Measurements from ENCODE around the gene GOSR2. TPM values are rescaled to one million over a fixed set of nuclear protein-coding genes. Genes with fewer than 3 reads are reported as not detected.

Gene GOSR2
- total and polyA plus RNA-seq, 2 of the 4 experiments (the other 2 are of a cell fraction): 63.4 to 75.6 TPM

DNA sequence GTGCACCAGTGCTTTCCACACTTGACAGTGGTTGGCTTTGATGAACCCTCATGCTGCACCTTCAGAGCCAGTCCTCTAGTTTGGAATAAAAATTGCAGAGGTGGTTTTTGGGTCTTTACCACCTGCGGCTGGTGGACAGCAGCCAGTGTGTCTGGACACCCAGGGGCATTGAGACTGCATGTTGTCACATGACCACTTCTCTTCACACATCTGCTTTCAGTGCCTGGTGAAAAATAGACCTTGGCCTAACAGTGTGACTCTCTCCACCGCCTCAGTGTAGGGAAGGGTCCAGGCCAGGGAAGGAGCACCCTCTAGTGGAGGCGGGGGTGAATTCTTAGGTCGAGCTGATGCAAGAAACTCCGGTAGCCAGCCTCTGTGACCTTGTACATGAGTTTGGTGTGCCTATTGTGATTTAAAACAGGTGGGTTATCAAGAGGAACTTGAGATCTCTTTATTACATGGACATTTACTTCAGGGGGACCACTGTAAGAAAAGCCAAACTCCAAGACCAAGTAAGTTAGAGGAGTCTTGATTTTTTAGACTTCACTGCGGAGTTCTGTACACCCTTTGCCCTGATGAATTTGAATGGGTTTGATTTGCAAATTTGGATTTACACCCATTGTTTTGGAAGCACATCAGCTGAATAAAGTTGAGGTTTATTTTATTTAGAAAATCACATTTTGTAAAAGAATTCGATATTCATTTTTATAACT lies 17.9 kb downstream of the GOSR2 start:
- DNase-seq (peak; percentile 60), ATAC-seq (ENCODE audit: low read depth) (peak; percentile 74)
- Histone ChIP-seq H3K36me3 (ENCODE audit: control insufficient read depth, insufficient read depth, low read length) (peaks cover 34% of the 10 kb centered on the region), H2BK120ac (ENCODE audit: low read depth, low read length) (no peak overlapping the region), H4K91ac (ENCODE audit: insufficient read depth, low read depth, low read length) (no peak overlapping the region), H3K4me3 (ENCODE audit: insufficient read depth, low read depth, low read length) (no peak overlapping the region), H2BK15ac (ENCODE audit: low read depth, low read length) (no peak overlapping the region), H2BK5ac (ENCODE audit: low read depth, low read length, poor library complexity, severe bottlenecking) (no peak overlapping the region), H3K9me3 (ENCODE audit: control insufficient read depth, insufficient read depth, low read length) (no peaks in the 10 kb centered on the region), H3K14ac (replicated peaks; ENCODE audit: low read depth, low read length) (no peak overlapping the region), H3K4me1 (ENCODE audit: control insufficient read depth, insufficient read depth, low read length) (peaks cover 10% of the 10 kb centered on the region), H3K27ac (ENCODE audit: insufficient read depth, low read length) (no peak overlapping the region), H3K9me1 (ENCODE audit: insufficient read depth, low read length) (peaks cover 3% of the 10 kb centered on the region; the same call in 1 of the 2 replicates), H2AFZ (replicated peaks; ENCODE audit: low read length, poor library complexity) (no peak overlapping the region), H2AK5ac (ENCODE audit: low read depth, low read length) (no peak overlapping the region), H2BK20ac (ENCODE audit: low read depth, low read length) (no peak overlapping the region), H3K27me3 (ENCODE audit: control insufficient read depth, insufficient read depth, low read length) (no peaks in the 10 kb centered on the region), H4K20me1 (ENCODE audit: insufficient read depth, low read length) (peaks cover 26% of the 10 kb centered on the region), H3K56ac (ENCODE audit: extremely low read depth, insufficient read depth, low read length) (no peak overlapping the region), H3K9ac (ENCODE audit: low read depth, low read length) (no peak overlapping the region), H4K8ac (ENCODE audit: low read depth in 2 of 2, low read length in 2 of 2) (no peak overlapping the region), H3K18ac (ENCODE audit: low read depth, low read length) (no peak overlapping the region), H3K4me2 (ENCODE audit: low read depth, low read length) (no peak overlapping the region), H3K23ac (ENCODE audit: low read depth, low read length) (no peak overlapping the region), H3K4ac (ENCODE audit: low read depth, low read length) (no peak overlapping the region), H2AK9ac (replicated peaks; ENCODE audit: low read depth, low read length, poor library complexity) (no peak overlapping the region), H4K5ac (ENCODE audit: low read depth, low read length) (no peak overlapping the region), H3K79me1 (ENCODE audit: low read depth in 1 of 2, low read length in 2 of 2) (peaks cover 4 to 13% of the 10 kb centered on the region in 2 experiments; a peak in 2 of 4 replicates)
- POLR2A ChIA-PET (ENCODE audit: unreplicated experiment): no interaction called here
- CTCF ChIA-PET: interaction anchor here (0.8 kb wide), 1 partner anchor 95 kb away, joined by 3 read pairs; no protein-coding TSS in a partner anchor
- BruUV-seq (replicated peaks): no TSS peak
- intact Hi-C loops (cut with micrococcal nuclease): loop anchor here (2.0 to 5.0 kb wide), 2 partner anchors 100 to 181 kb away; no protein-coding TSS in a partner anchor
- WGBS, 2 experiments (ENCODE audit: extremely low coverage in 2 of 2, insufficient read length in 1 of 2): no CpG with 5 or more reads among the region's 7 CpGs
- in situ Hi-C loops (cut with MboI; ENCODE audit: low sequenced_read_pairs): loop anchor here (5.0 kb wide), 1 partner anchor 104 kb away; no protein-coding TSS in a partner anchor
- dilution Hi-C loops (cut with HindIII; ENCODE audit: low sequenced_read_pairs, unreplicated experiment): no loop called here
- TF ChIP-seq, protein P1, sequence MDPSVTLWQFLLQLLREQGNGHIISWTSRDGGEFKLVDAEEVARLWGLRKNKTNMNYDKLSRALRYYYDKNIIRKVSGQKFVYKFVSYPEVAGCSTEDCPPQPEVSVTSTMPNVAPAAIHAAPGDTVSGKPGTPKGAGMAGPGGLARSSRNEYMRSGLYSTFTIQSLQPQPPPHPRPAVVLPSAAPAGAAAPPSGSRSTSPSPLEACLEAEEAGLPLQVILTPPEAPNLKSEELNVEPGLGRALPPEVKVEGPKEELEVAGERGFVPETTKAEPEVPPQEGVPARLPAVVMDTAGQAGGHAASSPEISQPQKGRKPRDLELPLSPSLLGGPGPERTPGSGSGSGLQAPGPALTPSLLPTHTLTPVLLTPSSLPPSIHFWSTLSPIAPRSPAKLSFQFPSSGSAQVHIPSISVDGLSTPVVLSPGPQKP (IDR thresholded peaks at IDR 0.05; ENCODE audit: borderline replicate concordance, low read depth, low read length): no peak
- TF ChIP-seq POLR2A (IDR thresholded peaks at IDR 0.05; ENCODE audit: low read depth, low read length): no peak
- no peak for TF ChIP-seq NFE2L2 (IDR thresholded peaks at IDR 0.05; ENCODE audit: low read depth, low read length)
- TF ChIP-seq MAZ (IDR thresholded peaks at IDR 0.05; ENCODE audit: borderline replicate concordance, low read depth, low read length): peak; percentile 23; the same call in 1 of the 2 replicates
- TF ChIP-seq RCOR1 (IDR thresholded peaks at IDR 0.05; ENCODE audit: insufficient replicate concordance, low read length): no peak
- TF ChIP-seq CHD1 (IDR thresholded peaks at IDR 0.05; ENCODE audit: low read depth, low read length): no peak
- no peak for TF ChIP-seq MAFK (IDR thresholded peaks at IDR 0.05; ENCODE audit: low read depth, low read length)
- TF ChIP-seq, protein P2, sequence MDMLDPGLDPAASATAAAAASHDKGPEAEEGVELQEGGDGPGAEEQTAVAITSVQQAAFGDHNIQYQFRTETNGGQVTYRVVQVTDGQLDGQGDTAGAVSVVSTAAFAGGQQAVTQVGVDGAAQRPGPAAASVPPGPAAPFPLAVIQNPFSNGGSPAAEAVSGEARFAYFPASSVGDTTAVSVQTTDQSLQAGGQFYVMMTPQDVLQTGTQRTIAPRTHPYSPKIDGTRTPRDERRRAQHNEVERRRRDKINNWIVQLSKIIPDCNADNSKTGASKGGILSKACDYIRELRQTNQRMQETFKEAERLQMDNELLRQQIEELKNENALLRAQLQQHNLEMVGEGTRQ (IDR thresholded peaks at IDR 0.05; ENCODE audit: low read depth, low read length): peak; percentile 45; the same call in 1 of the 2 replicates
- no peak for TF ChIP-seq BHLHE40 (IDR thresholded peaks at IDR 0.05; ENCODE audit: low read depth, low read length)
- TF ChIP-seq FOS (IDR thresholded peaks at IDR 0.05; ENCODE audit: low read depth, low read length): no peak
- peak; percentile 61; the same call in 1 of the 2 replicates for TF ChIP-seq CEBPB (IDR thresholded peaks at IDR 0.05; ENCODE audit: low read depth, low read length)
- peak; percentile 74 for TF ChIP-seq SMC3 (IDR thresholded peaks at IDR 0.05; ENCODE audit: low read depth, low read length)
- peak; percentile 82 for TF ChIP-seq RAD21 (IDR thresholded peaks at IDR 0.05; ENCODE audit: low read length)
- TF ChIP-seq RFX5 (IDR thresholded peaks at IDR 0.05; ENCODE audit: low read depth, low read length): no peak
- no peak for TF ChIP-seq MXI1 (IDR thresholded peaks at IDR 0.05; ENCODE audit: borderline replicate concordance, low read depth, low read length)
